Stomach smooth muscle (tissue), 2 donors: ENCODE measurements around the gene PPP4R4.
"Not testable (repeated sequence)": the region's sequence is repeated elsewhere in the genome, so short reads cannot be mapped to it uniquely, and the experiment has no call there.

ENCODE experiments used
- H3K27ac ChIP-seq: one replicate; pipeline ENCODE4 v1.7.0; 2013; ENCODE audit warnings: mild to moderate bottlenecking, low read length, inconsistent platforms
- H3K27me3 ChIP-seq, 2 donors: one replicate each; pipeline ENCODE4 v1.7.0; 2013; ENCODE audit warnings: low read length in 2 of 2; ENCODE audit not compliant: insufficient read depth in 2 of 2, control insufficient read depth in 1 of 2
- H3K36me3 ChIP-seq, 2 donors: one replicate each; pipeline ENCODE4 v1.7.0; 2013; ENCODE audit warnings: low read length in 2 of 2; ENCODE audit not compliant: control insufficient read depth in 2 of 2, insufficient read depth in 2 of 2
- H3K4me1 ChIP-seq: one replicate; pipeline ENCODE4 v1.7.0; 2013; ENCODE audit warnings: low read length; ENCODE audit not compliant: control insufficient read depth, insufficient read depth
- H3K4me3 ChIP-seq, 2 donors: one replicate each; pipeline ENCODE4 v1.7.0; 2013; ENCODE audit warnings: low read length in 2 of 2
- H3K9ac ChIP-seq, 2 donors: one replicate each; pipeline ENCODE4 v1.7.0; 2013; ENCODE audit warnings: low read length in 2 of 2, mild to moderate bottlenecking in 1 of 2
- H3K9me3 ChIP-seq, 2 donors: one replicate each; pipeline ENCODE4 v1.7.0; 2013; ENCODE audit warnings: low read length in 2 of 2; ENCODE audit not compliant: control insufficient read depth in 2 of 2
- donor health status: healthy.
- donor health status: Pancreatic carcinoma.

PPP4R4 gene

DNA sequence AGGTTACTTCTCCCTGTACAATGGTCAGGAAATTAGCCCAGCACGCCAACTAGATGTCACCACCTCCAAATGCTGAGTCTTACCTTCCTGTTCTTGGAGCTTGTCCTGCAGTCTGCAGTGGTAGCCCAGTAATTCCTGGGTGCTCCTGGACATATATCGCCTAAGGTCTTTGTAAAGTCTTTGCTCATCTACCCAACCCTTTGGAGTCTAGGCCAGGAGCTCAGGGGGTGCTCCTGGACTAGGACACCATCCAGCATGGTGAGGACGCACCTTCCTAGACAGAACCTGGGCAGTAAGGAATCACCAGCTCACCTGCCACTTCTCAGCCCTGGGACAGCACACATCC lies 118.4 kb downstream of the PPP4R4 start:
- H3K27me3 ChIP-seq: no peaks in the 10 kb centered on the region
- H3K36me3 ChIP-seq: no peaks in the 10 kb centered on the region
- H3K4me3 ChIP-seq: no peak overlapping the region
- H3K9me3 ChIP-seq: peaks cover 0 to 5% of the 10 kb centered on the region in 2 donors
- no peak overlapping the region for H3K27ac ChIP-seq
- H3K4me1 ChIP-seq: no peaks in the 10 kb centered on the region
- no peak overlapping the region for H3K9ac ChIP-seq

GRCh38 chr14:94292872-94293577 lies 118.9 kb downstream of the PPP4R4 start, which contains the start of gene SERPINA10:
Gene SERPINA10, minus strand, starts transcription at chr14:94293268. Its CDS starts 2,675 bp downstream, at chr14:94290593.
- no peak within 1 kb of the TSS for H3K27ac ChIP-seq
- no peak within 1 kb of the TSS for H3K9ac ChIP-seq
- H3K4me3 ChIP-seq: no peak within 1 kb of the TSS
- peaks cover 0 to 5% of the 10 kb centered on the region in 2 donors for H3K9me3 ChIP-seq
- H3K4me1 ChIP-seq: no peaks in the 10 kb centered on the region
- H3K36me3 ChIP-seq: no peaks in the 10 kb centered on the region
- no peaks in the 10 kb centered on the region for H3K27me3 ChIP-seq

- H3K9me3 ChIP-seq: peaks cover 0 to 5% of the 10 kb centered on the region in 2 donors
- H3K27ac ChIP-seq: no peak overlapping the region
- H3K27me3 ChIP-seq: no peaks in the 10 kb centered on the region
- H3K4me1 ChIP-seq: no peaks in the 10 kb centered on the region
- H3K4me3 ChIP-seq: no peak overlapping the region
- no peaks in the 10 kb centered on the region for H3K36me3 ChIP-seq
- H3K9ac ChIP-seq: no peak overlapping the region
Observed at GRCh38 chr14:94293578-94293924, 119.4 kb downstream of the PPP4R4 start.

GRCh38 chr14:94295360-94296180 lies 121.4 kb downstream of the PPP4R4 start:
- H3K4me3 ChIP-seq: no peak overlapping the region
- H3K27ac ChIP-seq: no peak overlapping the region
- H3K9me3 ChIP-seq: no peaks in the 10 kb centered on the region
- H3K4me1 ChIP-seq: no peaks in the 10 kb centered on the region
- no peaks in the 10 kb centered on the region for H3K36me3 ChIP-seq
- H3K27me3 ChIP-seq: no peaks in the 10 kb centered on the region
- no peak overlapping the region for H3K9ac ChIP-seq

- H3K9me3 ChIP-seq, H3K36me3 ChIP-seq, H3K27ac ChIP-seq, H3K27me3 ChIP-seq, H3K4me1 ChIP-seq, H3K4me3 ChIP-seq, H3K9ac ChIP-seq: not testable (repeated sequence)
Observed at GRCh38 chr14:94296181-94296545, 122.0 kb downstream of the PPP4R4 start.

- Histone ChIP-seq H3K9me3 (no peaks in the 10 kb centered on the region), H3K9ac (no peak overlapping the region), H3K4me1 (no peaks in the 10 kb centered on the region)
Observed at GRCh38 chr14:94298130-94298529, 124.0 kb downstream of the PPP4R4 start.

DNA sequence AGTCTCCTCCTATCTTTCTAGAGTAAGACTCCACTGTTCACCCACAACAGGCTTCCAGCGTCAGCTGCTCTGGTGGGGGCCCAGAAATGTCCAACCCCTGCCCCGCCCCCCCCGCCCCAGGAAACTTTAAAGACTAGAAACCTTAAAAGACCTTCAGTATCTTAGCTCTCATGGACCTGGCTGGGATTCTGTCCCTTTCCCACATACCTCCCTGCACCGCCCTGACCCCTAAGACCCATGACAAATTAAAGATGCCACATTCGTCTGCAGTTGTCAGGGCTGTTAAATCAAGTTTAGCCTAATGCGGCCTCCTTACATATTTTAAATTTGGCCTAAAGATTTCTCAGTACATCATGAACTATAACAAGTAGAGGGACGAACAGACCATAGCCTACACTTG lies 129.0 kb downstream of the PPP4R4 start:
- Histone ChIP-seq H3K9ac (no peak overlapping the region), H3K27me3 (no peaks in the 10 kb centered on the region), H3K36me3 (no peaks in the 10 kb centered on the region), H3K27ac (no peak overlapping the region), H3K9me3 (peaks cover 3 to 12% of the 10 kb centered on the region in 2 donors), H3K4me3 (no peak overlapping the region), H3K4me1 (no peaks in the 10 kb centered on the region)

More at GRCh38 chr14:94298130-94298529, 124.0 kb downstream of the PPP4R4 start:
- no peak overlapping the region for H3K4me3 ChIP-seq
- no peaks in the 10 kb centered on the region for H3K36me3 ChIP-seq
- no peak overlapping the region for H3K27ac ChIP-seq
- no peaks in the 10 kb centered on the region for H3K27me3 ChIP-seq

- peaks cover 4 to 14% of the 10 kb centered on the region in 2 donors for H3K9me3 ChIP-seq
- no peaks in the 10 kb centered on the region for H3K36me3 ChIP-seq
- H3K4me3 ChIP-seq: no peak overlapping the region
- H3K27me3 ChIP-seq: no peaks in the 10 kb centered on the region
- H3K4me1 ChIP-seq: no peaks in the 10 kb centered on the region
- no peak overlapping the region for H3K27ac ChIP-seq
- H3K9ac ChIP-seq: no peak overlapping the region
Observed at GRCh38 chr14:94304243-94304642, 130.1 kb downstream of the PPP4R4 start.

GRCh38 chr14:94305620-94306019 lies 131.5 kb downstream of the PPP4R4 start:
- no peak overlapping the region for H3K9ac ChIP-seq
- H3K4me3 ChIP-seq: no peak overlapping the region
- H3K36me3 ChIP-seq: no peaks in the 10 kb centered on the region
- no peaks in the 10 kb centered on the region for H3K4me1 ChIP-seq
- H3K27me3 ChIP-seq: no peaks in the 10 kb centered on the region
- H3K27ac ChIP-seq: no peak overlapping the region
- H3K9me3 ChIP-seq: peaks cover 4 to 14% of the 10 kb centered on the region in 2 donors

GRCh38 chr14:94306047-94306978 lies 132.2 kb downstream of the PPP4R4 start:
- H3K9ac ChIP-seq: no peak overlapping the region
- H3K36me3 ChIP-seq: no peaks in the 10 kb centered on the region
- peaks cover 4 to 14% of the 10 kb centered on the region in 2 donors for H3K9me3 ChIP-seq
- no peak overlapping the region for H3K4me3 ChIP-seq
- no peaks in the 10 kb centered on the region for H3K27me3 ChIP-seq
- no peak overlapping the region for H3K27ac ChIP-seq
- no peaks in the 10 kb centered on the region for H3K4me1 ChIP-seq
